Measurements from ENCODE around the gene RSRC2.
"Not testable (repeated sequence)": the region's sequence is repeated elsewhere in the genome, so short reads cannot be mapped to it uniquely, and the experiment has no call there.

The RSRC2 gene

DNA sequence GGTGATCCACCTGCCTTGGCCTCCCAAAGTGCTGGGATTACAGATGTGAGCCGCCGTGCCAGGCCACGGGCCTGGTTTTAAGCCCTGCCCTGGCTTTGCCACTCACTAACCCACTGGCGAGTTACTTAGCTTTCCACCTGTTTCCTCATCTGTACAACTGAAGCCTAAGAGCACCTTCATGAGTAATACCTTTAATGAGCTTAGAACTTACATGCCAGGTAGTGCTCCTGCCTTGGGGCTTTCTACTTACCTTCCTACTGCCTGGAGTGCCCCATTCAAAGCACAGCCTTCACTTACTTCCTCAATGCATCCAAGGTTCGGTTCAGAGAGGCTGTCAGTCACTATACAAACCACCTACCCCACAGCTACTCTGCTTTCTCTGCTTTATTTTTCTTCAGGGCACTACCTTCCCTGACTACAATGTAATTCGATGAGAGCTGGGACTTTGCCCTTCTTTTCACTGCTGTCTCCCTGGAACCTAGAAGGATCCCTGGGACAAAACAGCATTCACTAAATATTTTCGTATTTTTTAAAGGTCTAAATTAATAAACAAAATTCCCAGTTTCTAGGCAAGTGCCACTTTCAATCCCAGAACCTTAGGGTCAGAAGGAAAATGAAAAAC lies 39.8 kb downstream of the RSRC2 start:
- H3K36me3 Mint-ChIP-seq: peaks cover 40% of the 10 kb centered on the region
- H3K9me3 Mint-ChIP-seq: no peaks in the 10 kb centered on the region
- peaks cover 6% of the 10 kb centered on the region for H3K4me1 Mint-ChIP-seq
- H3K4me3 Mint-ChIP-seq: no peak overlapping the region
- H3K27me3 Mint-ChIP-seq: no peaks in the 10 kb centered on the region
- no peak for ATAC-seq (ENCODE audit: low read depth)
- no peak for DNase-seq (ENCODE audit: low spot score in 2 of 2)
- H3K27ac Mint-ChIP-seq: no peak overlapping the region

DNA sequence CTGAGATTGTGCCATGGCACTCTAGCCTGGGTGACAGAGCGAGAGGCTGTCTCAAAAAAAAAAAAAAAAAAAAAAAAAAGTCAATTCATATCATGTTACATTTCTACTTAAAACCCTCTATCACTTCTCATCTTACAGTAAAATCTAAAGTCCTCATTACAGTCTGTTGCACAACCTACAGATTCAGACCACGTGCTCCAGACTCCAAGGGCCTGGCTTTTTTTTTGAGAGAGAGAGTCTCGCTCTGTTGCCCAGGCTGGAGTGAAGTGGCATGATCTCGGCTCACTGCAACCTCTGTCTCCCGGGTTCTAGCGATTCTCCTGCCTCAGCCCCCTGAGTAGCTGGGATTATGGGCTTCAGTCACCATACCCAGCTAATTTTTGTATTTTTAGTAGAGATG lies 40.4 kb downstream of the RSRC2 start:
- H3K27ac Mint-ChIP-seq; H3K4me3 Mint-ChIP-seq; DNase-seq (ENCODE audit: low spot score in 2 of 2); ATAC-seq (ENCODE audit: low read depth); H3K4me1 Mint-ChIP-seq; H3K9me3 Mint-ChIP-seq; H3K27me3 Mint-ChIP-seq: not testable (repeated sequence)
- H3K36me3 Mint-ChIP-seq: peaks cover 40% of the 10 kb centered on the region

DNA sequence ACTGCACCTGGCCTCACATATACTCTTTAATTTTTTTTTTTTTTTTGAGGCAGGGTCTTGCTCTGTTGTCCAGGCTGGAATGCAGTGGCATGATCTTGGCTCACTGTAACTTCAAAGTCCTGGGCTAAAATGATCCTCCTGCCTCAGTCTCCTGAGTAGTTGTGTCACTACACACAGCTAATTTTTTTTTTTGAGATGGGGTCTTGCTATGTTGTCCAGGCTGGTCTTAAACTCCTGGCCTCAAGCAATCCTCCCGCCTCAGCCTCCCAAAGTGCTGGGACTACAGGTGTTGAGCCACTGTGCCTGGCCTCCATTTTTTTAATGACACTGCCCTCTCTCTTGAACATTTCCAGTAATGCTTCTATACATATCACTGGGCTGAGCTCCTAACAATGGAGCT lies 42.4 kb downstream of the RSRC2 start:
- H3K9me3 Mint-ChIP-seq; ATAC-seq (ENCODE audit: low read depth); H3K27ac Mint-ChIP-seq; H3K4me1 Mint-ChIP-seq; DNase-seq (ENCODE audit: low spot score in 2 of 2); H3K27me3 Mint-ChIP-seq; H3K4me3 Mint-ChIP-seq: not testable (repeated sequence)
- peaks cover 38% of the 10 kb centered on the region for H3K36me3 Mint-ChIP-seq

DNA sequence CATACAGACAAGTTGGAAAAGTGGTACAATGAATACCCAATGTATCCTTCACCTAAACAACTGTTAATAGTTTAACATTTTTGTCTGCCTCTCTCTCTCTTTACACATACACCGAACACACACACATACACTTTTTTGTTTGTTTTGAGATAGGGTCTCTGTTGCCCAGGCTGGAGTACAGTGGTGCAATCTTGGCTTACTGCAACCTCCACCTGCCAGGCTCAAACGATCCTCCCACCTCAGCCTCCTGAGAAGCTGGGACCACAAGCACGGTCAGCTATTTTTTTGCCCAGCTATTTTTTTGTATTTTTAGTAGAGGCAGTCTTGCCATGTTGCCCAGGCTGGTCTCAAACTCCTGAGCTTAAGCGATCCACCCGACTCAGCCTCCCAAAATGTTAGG lies 42.8 kb downstream of the RSRC2 start:
- Mint-ChIP-seq H3K4me1 (peaks cover 6% of the 10 kb centered on the region), H3K36me3 (peaks cover 34% of the 10 kb centered on the region), H3K4me3 (no peak overlapping the region), H3K27me3 (no peaks in the 10 kb centered on the region), H3K27ac (no peak overlapping the region), H3K9me3 (no peaks in the 10 kb centered on the region)
- DNase-seq (ENCODE audit: low spot score in 2 of 2): no peak
- no peak for ATAC-seq (ENCODE audit: low read depth)

DNA sequence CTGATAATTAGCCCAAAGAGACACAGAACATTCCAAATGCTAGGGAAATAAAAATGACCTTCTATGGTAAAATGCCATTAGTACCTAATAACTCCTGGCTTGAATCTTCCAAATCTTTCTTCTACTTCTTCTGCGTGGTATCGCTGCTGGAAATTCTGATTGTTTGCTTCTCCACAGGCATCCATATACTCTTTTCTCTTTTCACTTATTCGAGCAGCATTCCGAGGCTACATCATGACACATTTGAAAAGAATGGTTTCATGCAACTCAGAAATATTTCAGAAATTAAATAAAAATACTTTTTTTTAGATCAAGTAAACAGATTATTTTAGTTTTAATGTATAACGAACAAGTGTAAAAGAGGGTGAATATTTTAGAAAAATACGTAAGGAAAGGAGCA lies 44.9 kb downstream of the RSRC2 start:
- H3K36me3 Mint-ChIP-seq: peaks cover 33% of the 10 kb centered on the region
- no peaks in the 10 kb centered on the region for H3K9me3 Mint-ChIP-seq
- H3K27ac Mint-ChIP-seq: no peak overlapping the region
- H3K4me3 Mint-ChIP-seq: no peak overlapping the region
- no peaks in the 10 kb centered on the region for H3K27me3 Mint-ChIP-seq
- no peak for DNase-seq (ENCODE audit: low spot score in 2 of 2)
- no peak for ATAC-seq (ENCODE audit: low read depth)
- peaks cover 4% of the 10 kb centered on the region for H3K4me1 Mint-ChIP-seq

DNA sequence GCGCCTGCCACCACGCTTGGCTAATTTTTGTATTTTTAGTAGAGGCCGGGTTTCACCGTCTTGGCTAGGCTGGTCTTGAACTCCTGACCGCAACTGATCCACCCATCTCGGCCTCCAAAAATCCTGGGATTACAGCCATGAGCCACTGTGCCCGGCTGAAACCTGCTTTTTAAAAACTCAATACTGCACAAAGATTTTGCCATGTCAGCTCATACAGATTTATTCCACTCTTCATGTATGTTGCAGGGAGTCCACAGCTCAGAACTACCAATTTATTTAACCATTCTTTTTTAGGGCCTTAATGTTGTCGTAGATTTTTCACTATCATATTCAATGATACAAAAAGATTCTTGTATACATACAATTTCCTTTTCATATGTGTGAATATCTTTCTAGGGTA lies 46.0 kb downstream of the RSRC2 start:
- no peak overlapping the region for H3K4me3 Mint-ChIP-seq
- ATAC-seq (ENCODE audit: low read depth) (no peak), DNase-seq (ENCODE audit: low spot score in 2 of 2) (no peak)
- peaks cover 35% of the 10 kb centered on the region for H3K36me3 Mint-ChIP-seq
- H3K4me1 Mint-ChIP-seq: peaks cover 3% of the 10 kb centered on the region
- no peak overlapping the region for H3K27ac Mint-ChIP-seq
- H3K27me3 Mint-ChIP-seq: no peaks in the 10 kb centered on the region
- H3K9me3 Mint-ChIP-seq: no peaks in the 10 kb centered on the region

DNA sequence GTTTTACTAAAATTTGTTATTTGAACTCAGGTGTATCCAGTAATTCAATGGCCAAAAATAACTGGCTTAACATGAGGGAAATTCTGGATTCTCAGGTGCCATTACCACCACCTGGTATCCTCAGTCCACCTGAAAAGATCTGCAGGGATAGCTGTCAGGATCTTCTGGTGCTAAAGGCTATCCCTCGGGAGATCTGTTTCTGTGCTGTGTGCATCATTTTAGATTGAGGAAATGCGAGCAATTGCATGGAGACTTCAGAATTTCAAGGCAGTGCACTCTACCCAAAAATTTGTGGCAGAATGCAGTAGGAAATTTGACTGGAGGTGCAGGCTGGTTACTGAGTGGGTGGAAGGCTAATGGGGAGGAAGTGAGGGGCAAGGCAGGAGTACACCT lies 52.4 kb downstream of the RSRC2 start:
- Mint-ChIP-seq H3K27ac (peak overlapping the region; percentile 58), H3K4me1 (peaks cover 6% of the 10 kb centered on the region), H3K27me3 (no peaks in the 10 kb centered on the region), H3K4me3 (no peak overlapping the region), H3K9me3 (no peaks in the 10 kb centered on the region), H3K36me3 (peaks cover 19% of the 10 kb centered on the region)
- no peak for ATAC-seq (ENCODE audit: low read depth)
- DNase-seq (ENCODE audit: low spot score in 2 of 2): no peak

DNA sequence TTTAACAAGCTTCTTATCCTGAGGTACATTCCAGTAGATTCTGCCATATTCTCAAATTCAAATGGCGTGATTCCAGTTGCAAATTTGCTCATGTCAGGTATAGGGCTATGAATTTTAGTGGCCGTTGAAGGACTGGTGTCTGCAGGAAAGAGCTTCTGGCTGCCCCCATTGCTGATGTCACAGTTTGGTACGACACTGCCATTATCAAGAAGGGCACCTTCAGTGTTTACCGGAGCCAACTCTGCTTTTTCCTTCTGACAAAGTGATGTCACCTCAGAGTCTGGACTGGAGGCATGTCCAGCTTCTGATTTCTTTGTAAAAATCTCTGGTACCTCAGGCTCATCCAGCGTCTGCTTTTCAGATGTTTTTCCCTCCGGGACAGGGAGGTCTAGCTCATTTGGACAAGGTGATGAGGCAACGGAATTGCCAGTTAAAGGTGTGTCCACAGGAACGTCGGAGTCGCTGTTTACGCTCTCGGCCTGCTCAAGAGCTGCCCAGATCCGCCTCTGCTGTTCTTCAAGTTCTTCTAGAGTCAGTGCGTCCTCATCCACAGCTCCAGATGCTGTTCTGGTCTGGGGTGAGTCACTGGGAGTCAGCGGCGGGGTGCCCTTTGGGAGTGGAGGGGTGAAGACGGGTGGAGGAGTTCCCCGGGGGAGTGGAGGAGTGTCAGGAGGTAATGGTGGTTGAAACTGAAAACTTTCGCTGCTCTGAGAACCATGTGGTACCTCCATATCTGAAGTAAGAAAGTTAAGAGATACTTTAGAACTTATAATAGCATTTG lies 53.0 kb downstream of the RSRC2 start:
- ATAC-seq (ENCODE audit: low read depth): no peak
- Mint-ChIP-seq H3K4me1 (peaks cover 6% of the 10 kb centered on the region), H3K9me3 (no peaks in the 10 kb centered on the region), H3K36me3 (peaks cover 19% of the 10 kb centered on the region), H3K4me3 (no peak overlapping the region), H3K27me3 (no peaks in the 10 kb centered on the region), H3K27ac (peak overlapping the region; percentile 58)
- no peak for DNase-seq (ENCODE audit: low spot score in 2 of 2)

DNA sequence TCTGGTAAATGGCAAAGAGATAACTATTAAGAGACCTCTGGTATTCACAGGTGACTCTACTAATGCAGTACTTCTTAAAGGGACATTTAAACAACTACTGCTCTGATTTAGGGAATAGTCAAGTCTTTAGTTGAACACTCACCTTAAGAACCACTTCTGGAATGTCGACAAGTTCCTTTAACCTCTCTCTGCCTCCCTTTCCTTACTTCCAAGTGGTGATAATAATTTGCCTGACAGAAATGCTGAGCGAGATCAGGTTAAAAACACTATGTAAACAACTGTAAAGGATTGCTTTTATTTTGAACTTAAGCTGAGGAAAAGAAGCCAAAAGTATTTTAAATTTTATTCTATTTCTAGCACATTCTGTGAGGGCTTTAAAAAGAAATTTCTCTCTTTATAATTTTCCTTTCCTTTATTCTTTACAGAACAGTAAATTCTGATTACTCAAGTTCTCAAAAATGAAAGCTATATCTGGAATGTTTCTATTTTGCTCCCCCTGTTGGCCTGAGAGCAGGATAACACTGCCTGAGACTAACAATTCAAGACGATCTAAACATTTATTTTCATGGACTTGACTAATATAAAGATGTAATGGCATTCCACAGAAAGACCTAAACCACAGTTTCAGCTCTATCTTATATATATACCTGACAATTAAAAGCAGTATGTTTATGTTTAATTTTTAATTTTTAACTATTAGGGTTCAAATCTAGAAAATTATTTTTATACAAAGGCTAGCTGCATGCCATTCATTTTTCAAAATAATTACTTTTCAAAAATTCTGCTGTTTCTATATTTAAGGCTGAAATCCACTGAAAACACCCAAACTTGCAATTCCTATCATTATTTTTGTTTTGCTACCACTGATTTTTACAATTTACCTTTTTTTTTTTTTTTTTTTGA lies 55.2 kb downstream of the RSRC2 start:
- no peak overlapping the region for H3K4me3 Mint-ChIP-seq
- DNase-seq (ENCODE audit: low spot score in 2 of 2): peak in 1 of 2 donors; percentile 52
- H3K4me1 Mint-ChIP-seq: peaks cover 10% of the 10 kb centered on the region
- no peak overlapping the region for H3K27ac Mint-ChIP-seq
- no peaks in the 10 kb centered on the region for H3K9me3 Mint-ChIP-seq
- peaks cover 14% of the 10 kb centered on the region for H3K36me3 Mint-ChIP-seq
- no peaks in the 10 kb centered on the region for H3K27me3 Mint-ChIP-seq
- ATAC-seq (ENCODE audit: low read depth): peak; percentile 70

DNA sequence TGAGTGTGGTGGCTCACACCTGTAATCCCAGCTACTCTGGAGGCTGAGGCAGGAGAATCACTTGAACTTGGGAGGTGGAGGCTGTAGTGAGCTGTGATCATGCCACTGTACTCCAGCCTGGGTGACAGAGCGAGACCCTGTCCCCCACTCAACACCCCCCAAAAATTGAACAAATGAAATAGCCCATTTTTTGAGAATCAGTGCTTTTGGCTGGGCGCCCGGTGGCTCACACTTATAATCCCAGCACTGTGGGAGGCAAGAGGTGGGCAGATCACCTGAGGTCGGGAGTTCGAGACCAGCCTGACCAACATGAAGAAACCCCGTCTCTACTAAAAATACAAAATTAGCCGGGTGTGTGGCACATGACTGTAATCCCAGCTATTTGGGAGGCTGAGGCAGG lies 56.2 kb downstream of the RSRC2 start:
- H3K4me3 Mint-ChIP-seq; DNase-seq (ENCODE audit: low spot score in 2 of 2): not testable (repeated sequence)
- peaks cover 10% of the 10 kb centered on the region for H3K4me1 Mint-ChIP-seq

DNA sequence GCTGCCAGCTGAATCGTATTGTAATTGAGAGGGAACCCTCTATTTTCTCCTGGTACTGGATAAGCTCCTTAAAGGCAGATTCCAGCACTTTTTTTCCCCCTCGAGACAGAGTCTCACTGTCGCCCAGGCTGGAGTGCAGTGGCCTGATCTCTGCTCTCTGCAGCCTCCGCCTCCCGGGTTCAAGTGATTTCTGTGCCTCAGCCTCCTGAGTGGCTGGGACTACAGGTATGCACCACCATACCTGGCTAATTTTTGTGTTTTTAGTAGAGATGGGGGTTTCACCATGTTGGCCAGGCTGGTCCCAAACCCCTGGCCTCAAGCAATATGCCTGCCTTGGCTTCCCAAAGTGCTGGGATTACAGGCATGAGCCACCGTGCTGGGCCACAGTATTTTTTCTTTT lies 56.9 kb downstream of the RSRC2 start:
- H3K4me3 Mint-ChIP-seq; ATAC-seq (ENCODE audit: low read depth); DNase-seq (ENCODE audit: low spot score in 2 of 2); H3K36me3 Mint-ChIP-seq; H3K9me3 Mint-ChIP-seq; H3K27me3 Mint-ChIP-seq; H3K27ac Mint-ChIP-seq: not testable (repeated sequence)
- H3K4me1 Mint-ChIP-seq: peaks cover 10% of the 10 kb centered on the region

More for the DNA sequence above, 56.2 kb downstream of the RSRC2 start:
- H3K27ac Mint-ChIP-seq; H3K9me3 Mint-ChIP-seq; H3K27me3 Mint-ChIP-seq; H3K36me3 Mint-ChIP-seq; ATAC-seq (ENCODE audit: low read depth): not testable (repeated sequence)

DNA sequence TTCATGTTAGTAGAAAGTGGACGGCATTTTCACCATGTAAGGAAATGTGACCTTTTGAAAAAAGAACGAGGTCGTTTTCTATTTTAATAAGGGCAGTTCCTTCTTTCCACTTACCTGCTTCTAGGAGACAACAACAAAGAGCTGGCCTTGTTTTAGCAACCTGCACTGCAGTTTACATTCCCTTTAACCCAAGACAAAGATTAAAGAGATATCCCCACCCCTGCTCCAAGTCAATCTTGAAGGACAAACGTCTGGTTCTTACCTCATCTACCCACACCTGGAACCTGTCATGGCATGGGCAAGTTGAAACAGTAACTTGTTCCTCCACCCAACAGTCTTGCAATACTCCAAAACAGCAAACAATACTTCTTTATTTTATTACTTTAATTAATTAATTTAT lies 58.8 kb downstream of the RSRC2 start:
- no peaks in the 10 kb centered on the region for H3K27me3 Mint-ChIP-seq
- no peak for DNase-seq (ENCODE audit: low spot score in 2 of 2)
- H3K9me3 Mint-ChIP-seq: no peaks in the 10 kb centered on the region
- no peak for ATAC-seq (ENCODE audit: low read depth)
- no peaks in the 10 kb centered on the region for H3K36me3 Mint-ChIP-seq
- H3K4me1 Mint-ChIP-seq: peaks cover 8% of the 10 kb centered on the region
- H3K4me3 Mint-ChIP-seq: no peak overlapping the region
- H3K27ac Mint-ChIP-seq: no peak overlapping the region

DNA sequence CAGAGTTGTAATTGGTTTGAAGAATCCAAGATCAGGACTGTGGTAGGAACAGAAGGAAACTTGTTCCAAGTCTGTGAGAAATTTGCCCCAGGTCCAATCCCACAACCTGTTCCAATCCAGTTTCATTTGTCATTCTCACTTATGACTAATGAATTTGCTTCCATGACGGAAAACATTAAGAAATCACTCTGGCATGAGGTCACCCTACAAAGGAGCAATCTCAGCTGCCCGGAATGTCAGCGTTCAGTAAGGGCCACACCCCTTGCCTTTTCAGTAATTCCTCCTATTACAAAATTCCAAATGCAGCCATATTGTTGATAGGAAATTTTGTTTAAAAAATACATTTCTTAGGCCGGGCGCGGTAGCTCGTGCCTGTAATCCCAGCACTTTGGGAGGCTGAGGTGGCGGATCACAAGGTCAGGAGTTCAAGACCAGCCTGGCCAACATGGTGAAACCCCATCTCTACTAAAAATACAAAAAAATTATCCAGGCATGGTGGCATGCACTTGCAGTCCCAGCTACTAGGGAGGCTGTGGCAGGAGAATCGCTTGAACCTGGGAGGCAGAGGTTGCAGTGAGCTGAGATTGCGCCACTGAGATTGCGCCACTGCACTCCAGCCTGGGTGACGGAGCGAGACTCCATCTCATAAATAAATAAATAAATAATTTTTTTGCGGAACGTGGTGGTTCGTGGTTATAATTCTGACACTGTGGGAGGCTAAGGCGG lies 62.3 kb downstream of the RSRC2 start:
- ATAC-seq (ENCODE audit: low read depth); DNase-seq (ENCODE audit: low spot score in 2 of 2); H3K36me3 Mint-ChIP-seq; H3K9me3 Mint-ChIP-seq; H3K27ac Mint-ChIP-seq; H3K4me3 Mint-ChIP-seq; H3K27me3 Mint-ChIP-seq; H3K4me1 Mint-ChIP-seq: not testable (repeated sequence)

DNA sequence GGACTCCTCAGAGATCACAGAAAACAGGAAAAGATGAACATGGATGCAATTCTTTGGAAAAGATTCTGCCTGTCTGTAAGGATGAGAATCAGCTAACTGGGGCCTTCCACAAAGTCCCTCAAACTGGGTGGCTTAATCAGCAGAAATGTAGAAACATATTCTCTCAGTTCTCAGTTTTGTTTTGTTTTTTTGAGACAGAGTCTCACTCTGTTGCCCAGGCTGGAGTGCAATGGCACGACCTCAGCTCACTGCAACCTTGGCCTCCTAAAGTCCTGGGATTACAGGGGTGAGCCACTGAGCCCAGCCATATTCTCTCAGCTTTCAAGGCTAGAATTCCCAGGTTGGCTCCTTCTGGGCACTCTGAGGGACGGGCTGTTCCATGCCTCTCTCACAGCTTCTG lies 66.1 kb downstream of the RSRC2 start:
- Mint-ChIP-seq H3K4me1 (peaks cover 5% of the 10 kb centered on the region), H3K27ac (no peak overlapping the region), H3K27me3 (no peaks in the 10 kb centered on the region), H3K4me3 (no peak overlapping the region), H3K36me3 (no peaks in the 10 kb centered on the region), H3K9me3 (no peaks in the 10 kb centered on the region)
- no peak for ATAC-seq (ENCODE audit: low read depth)
- DNase-seq (ENCODE audit: low spot score in 2 of 2): no peak
